ENCODE data around the gene SLC35F3.

GRCh38 chr1:233904633-233905415 lies at the start of gene SLC35F3:
- TF ChIP-seq POLR2A (IDR thresholded peaks at IDR 0.05) (no peak), EP300 (IDR thresholded peaks at IDR 0.05) (no peak)

Data from ovary (tissue), 1 donor.